Type B pancreatic cell (in vitro differentiated cells): ENCODE results near the gene RHOJ. TPM values are rescaled to one million over a fixed set of nuclear protein-coding genes. Genes with fewer than 3 reads are reported as not detected.

Experiments used
- DNase-seq: peaks from one replicate; pipeline ENCODE4 v3.0.0; 2021; ENCODE audit warnings: mixed read lengths; ENCODE audit not compliant: unreplicated experiment; ENCODE audit errors: extremely low spot score
- H3K27ac Mint-ChIP-seq: 2 replicates; pipeline ENCODE4 v1.8.0; 2021; ENCODE audit warnings: mild to moderate bottlenecking, mixed read lengths
- H3K27me3 Mint-ChIP-seq: 2 replicates; pipeline ENCODE4 v1.8.0; 2021; ENCODE audit warnings: mixed read lengths
- H3K36me3 Mint-ChIP-seq: 2 replicates; pipeline ENCODE4 v1.8.0; 2021; ENCODE audit warnings: mixed read lengths
- H3K4me1 Mint-ChIP-seq: one replicate; pipeline ENCODE4 v1.8.0; 2021; ENCODE audit warnings: mixed read lengths; ENCODE audit not compliant: unreplicated experiment
- H3K4me3 Mint-ChIP-seq: 2 replicates; pipeline ENCODE4 v1.8.0; 2021; ENCODE audit warnings: mild to moderate bottlenecking, mixed read lengths
- H3K9me3 Mint-ChIP-seq: 2 replicates; pipeline ENCODE4 v1.8.0; 2021; ENCODE audit warnings: mixed read lengths
- total RNA-seq: library from RNA; stranded (reverse); gene quantifications from 2 replicates; pipeline ENCODE4 v1.2.1, GENCODE V29; 2021; ENCODE audit warnings: low replicate concordance
- TF ChIP-seq, protein P1 (sequence below): fragments of 200-600 bp; sonication (generic); conservative IDR thresholded peaks from 2 replicates; pipeline ENCODE4 v1.5.0; 2021; ENCODE audit warnings: antibody characterized with exemption, mild to moderate bottlenecking

The RHOJ gene
- total RNA-seq, 1 donor from 2014 or later: 16.3 TPM

DNA sequence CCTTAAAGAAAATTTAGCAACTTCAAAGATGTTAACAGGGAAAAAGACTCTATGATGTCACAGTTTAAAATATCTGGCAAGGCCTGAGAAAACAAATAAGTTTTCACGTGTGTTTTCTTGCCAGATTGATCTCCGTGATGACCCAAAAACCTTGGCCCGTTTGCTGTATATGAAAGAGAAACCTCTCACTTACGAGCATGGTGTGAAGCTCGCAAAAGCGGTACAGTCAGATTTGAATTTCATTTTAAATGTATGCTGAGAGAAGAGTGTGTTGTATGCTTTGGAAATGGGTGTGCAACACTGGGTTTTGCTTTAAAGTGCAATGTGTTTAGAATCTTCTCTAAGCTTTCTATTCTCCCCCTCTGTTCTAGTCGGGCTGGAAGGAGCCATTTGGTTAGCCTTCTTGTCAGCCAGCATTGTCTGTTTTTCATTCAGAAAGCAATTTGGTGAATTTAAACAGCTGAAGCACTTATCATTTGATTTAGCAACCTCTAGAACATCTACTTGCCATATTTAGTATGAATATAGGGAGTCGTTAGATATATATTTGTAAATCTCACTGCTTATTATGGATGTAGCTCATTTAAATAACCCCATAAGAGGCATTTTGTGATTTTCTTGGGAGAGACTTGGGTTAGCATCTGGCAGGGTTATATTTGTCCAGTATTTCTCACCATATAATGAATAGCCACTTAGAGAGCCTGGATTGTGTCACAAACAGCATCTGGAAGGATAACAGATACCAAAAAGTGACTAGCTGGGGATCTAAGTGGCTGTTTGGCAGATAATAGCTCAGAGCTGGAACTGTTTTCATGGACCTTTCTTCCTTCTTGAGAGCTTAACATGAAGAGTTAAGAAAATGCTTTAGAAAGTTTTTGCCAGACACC lies 79.0 kb downstream of the RHOJ start:
- Mint-ChIP-seq H3K4me1 (no peaks in the 10 kb centered on the region), H3K27ac (no peak overlapping the region), H3K9me3 (no peaks in the 10 kb centered on the region), H3K4me3 (no peak overlapping the region), H3K36me3 (no peaks in the 10 kb centered on the region), H3K27me3 (no peaks in the 10 kb centered on the region)
- TF ChIP-seq, protein P1, sequence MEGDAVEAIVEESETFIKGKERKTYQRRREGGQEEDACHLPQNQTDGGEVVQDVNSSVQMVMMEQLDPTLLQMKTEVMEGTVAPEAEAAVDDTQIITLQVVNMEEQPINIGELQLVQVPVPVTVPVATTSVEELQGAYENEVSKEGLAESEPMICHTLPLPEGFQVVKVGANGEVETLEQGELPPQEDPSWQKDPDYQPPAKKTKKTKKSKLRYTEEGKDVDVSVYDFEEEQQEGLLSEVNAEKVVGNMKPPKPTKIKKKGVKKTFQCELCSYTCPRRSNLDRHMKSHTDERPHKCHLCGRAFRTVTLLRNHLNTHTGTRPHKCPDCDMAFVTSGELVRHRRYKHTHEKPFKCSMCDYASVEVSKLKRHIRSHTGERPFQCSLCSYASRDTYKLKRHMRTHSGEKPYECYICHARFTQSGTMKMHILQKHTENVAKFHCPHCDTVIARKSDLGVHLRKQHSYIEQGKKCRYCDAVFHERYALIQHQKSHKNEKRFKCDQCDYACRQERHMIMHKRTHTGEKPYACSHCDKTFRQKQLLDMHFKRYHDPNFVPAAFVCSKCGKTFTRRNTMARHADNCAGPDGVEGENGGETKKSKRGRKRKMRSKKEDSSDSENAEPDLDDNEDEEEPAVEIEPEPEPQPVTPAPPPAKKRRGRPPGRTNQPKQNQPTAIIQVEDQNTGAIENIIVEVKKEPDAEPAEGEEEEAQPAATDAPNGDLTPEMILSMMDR: no peak
- DNase-seq: no peak

DNA sequence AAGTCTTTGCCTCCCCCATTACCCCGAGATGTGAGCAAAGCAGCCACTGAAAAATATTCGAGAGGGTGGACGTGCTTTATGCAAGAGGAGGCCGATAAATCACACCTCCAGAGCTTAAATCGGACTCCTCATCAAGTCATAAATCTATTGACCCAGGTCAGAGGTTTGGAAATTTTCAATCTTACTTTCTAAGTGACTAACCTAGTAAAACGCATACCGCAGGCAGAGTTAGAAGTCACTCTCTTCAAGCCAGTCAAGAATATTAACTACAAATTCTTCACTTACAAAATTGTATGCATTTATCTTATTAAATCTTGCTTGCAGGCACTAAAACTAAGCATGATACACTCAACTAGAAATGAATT lies 79.6 kb downstream of the RHOJ start:
- H3K27ac Mint-ChIP-seq: no peak overlapping the region

DNA sequence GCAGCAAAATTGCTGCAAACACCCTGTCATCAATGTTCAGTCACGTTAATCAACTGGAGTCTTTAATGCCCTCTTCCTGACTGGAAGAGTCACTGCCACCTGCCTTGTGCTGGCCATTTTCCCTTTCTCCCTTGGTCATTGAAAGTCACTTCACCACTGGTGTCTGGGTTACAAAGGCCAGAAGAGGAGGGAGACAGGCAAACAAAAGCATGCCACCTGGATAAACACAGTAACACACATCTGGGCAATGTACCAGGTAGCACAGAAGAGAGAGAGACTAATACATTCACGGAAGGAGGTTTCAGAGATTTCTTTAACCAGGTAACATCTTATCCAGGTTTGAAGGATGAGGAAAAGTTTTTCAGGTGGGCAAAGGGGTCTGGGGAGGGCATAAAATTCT lies 81.8 kb downstream of the RHOJ start:
- no peak overlapping the region for H3K27ac Mint-ChIP-seq
- peaks cover 4% of the 10 kb centered on the region for H3K4me1 Mint-ChIP-seq
- H3K27me3 Mint-ChIP-seq: no peaks in the 10 kb centered on the region
- H3K36me3 Mint-ChIP-seq: no peaks in the 10 kb centered on the region
- TF ChIP-seq, protein P1: no peak
- H3K9me3 Mint-ChIP-seq: no peaks in the 10 kb centered on the region
- no peak for DNase-seq
- no peak overlapping the region for H3K4me3 Mint-ChIP-seq

More for the DNA sequence above, 79.6 kb downstream of the RHOJ start:
- Mint-ChIP-seq H3K9me3 (no peaks in the 10 kb centered on the region), H3K27me3 (no peaks in the 10 kb centered on the region), H3K36me3 (no peaks in the 10 kb centered on the region), H3K4me1 (no peaks in the 10 kb centered on the region), H3K4me3 (no peak overlapping the region)
- TF ChIP-seq, protein P1: no peak
- DNase-seq: no peak

DNA sequence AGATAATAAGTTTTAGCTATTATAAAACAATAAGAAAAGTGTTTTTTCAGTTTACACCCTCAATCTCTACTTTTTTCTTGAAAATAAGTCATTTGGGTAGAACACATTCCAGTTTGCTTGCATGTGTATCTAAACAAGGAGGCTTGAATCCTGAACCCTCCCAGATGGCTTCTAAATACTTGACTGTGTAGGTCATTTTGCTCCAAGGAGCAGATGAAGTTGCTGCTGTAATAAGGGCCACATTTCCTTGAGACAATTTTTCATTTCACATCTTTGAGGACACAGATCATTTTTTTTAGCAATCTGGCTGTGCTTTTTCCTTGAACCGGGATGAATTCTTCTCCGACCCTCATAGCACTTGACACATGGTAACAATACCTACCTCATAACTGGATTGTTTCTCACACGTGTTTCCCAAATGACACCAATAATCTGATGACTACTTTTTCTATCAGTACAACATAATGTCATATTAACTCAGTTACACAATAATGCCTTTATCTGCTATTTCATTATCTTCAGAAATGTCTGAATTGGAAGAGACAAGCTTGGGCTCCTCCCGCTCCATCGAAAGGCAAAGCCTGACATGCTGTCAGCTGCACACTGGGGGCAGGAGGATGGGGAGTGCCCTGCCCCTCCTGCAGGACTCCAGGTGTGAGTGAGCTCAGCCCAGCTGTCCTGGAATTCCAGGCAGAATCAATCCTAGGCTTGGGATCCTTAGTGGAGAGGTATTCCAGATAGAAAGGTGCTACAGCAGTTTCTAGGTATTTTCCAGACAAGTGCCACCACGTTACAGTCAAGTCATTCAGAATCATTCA lies 83.6 kb downstream of the RHOJ start:
- Mint-ChIP-seq H3K36me3 (no peaks in the 10 kb centered on the region), H3K9me3 (no peaks in the 10 kb centered on the region), H3K27ac (no peak overlapping the region), H3K4me1 (peaks cover 9% of the 10 kb centered on the region), H3K27me3 (no peaks in the 10 kb centered on the region), H3K4me3 (no peak overlapping the region)
- no peak for DNase-seq
- TF ChIP-seq, protein P1: no peak

DNA sequence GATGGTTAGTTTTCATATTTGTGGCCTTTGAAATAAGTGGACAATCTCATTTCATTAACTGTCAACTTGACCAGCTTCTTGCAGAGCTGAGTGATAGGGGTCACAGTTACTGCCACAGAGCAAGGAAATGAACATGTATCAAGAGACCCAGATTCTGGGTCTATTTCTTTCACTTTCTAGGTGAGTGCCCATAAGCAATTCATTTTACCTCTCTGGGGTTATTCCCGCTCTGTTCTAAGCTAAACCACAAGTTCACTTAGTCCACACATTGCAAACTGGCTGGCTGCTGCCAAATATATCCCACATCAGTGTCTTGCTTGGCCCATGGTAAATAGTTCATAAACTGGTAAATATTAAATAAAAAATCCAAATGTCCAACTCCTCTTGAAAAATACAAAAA lies 84.6 kb downstream of the RHOJ start:
- Mint-ChIP-seq H3K4me1 (peaks cover 9% of the 10 kb centered on the region), H3K9me3 (peaks cover 3% of the 10 kb centered on the region), H3K4me3 (no peak overlapping the region), H3K27me3 (no peaks in the 10 kb centered on the region), H3K36me3 (no peaks in the 10 kb centered on the region), H3K27ac (no peak overlapping the region)
- TF ChIP-seq, protein P1: no peak
- DNase-seq: no peak
